Measurements from ENCODE around the gene CCZ1. TPM values are rescaled to one million over a fixed set of nuclear protein-coding genes. Genes with fewer than 3 reads are reported as not detected.
"Not testable (repeated sequence)": the region's sequence is repeated elsewhere in the genome, so short reads cannot be mapped to it uniquely, and the experiment has no call there.

CCZ1 gene
- total and polyA plus RNA-seq, 2 of the 4 experiments (the other 2 are of a cell fraction): 25.4 to 28.7 TPM

DNA sequence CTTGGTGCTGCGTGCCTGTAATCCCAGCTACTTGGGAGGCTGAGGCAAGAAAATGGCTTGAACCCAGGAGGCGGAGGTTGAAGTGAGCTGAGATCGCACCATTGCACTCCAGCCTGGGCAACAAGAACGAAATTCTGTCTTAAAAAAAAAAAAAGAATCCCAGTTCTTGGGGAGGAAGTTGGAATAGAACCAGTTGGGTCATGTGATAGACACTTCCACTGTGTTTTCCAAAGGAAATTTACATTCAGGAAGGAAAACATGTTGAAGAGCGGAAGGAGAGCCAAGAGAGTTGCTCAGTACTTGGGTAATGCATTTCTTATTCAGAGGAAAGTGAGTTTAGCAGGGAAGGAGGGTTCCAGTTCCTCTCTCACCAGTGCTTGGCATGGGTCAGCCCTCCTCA is 37.3 kb upstream of the CCZ1 start:
- H3K4me1 ChIP-seq (ENCODE audit: control insufficient read depth, insufficient read depth, low read length); H3K18ac ChIP-seq (ENCODE audit: low read depth, low read length); DNase-seq; H2BK20ac ChIP-seq (ENCODE audit: low read depth, low read length); H2AFZ ChIP-seq (replicated peaks; ENCODE audit: low read length, poor library complexity); POLR2A ChIA-PET (ENCODE audit: unreplicated experiment); H3K36me3 ChIP-seq (ENCODE audit: control insufficient read depth, insufficient read depth, low read length); H3K14ac ChIP-seq (replicated peaks; ENCODE audit: low read depth, low read length); H3K4me3 ChIP-seq (ENCODE audit: insufficient read depth, low read depth, low read length); H3K9me1 ChIP-seq (ENCODE audit: insufficient read depth, low read length); H4K5ac ChIP-seq (ENCODE audit: low read depth, low read length); H4K91ac ChIP-seq (ENCODE audit: insufficient read depth, low read depth, low read length); H2AK5ac ChIP-seq (ENCODE audit: low read depth, low read length); H2BK15ac ChIP-seq (ENCODE audit: low read depth, low read length); CTCF ChIA-PET; H3K9me3 ChIP-seq (ENCODE audit: control insufficient read depth, insufficient read depth, low read length); H3K4me2 ChIP-seq (ENCODE audit: low read depth, low read length); H2BK120ac ChIP-seq (ENCODE audit: low read depth, low read length); ATAC-seq (ENCODE audit: low read depth); H3K56ac ChIP-seq (ENCODE audit: extremely low read depth, insufficient read depth, low read length); BruUV-seq (replicated peaks); H2BK5ac ChIP-seq (ENCODE audit: low read depth, low read length, poor library complexity, severe bottlenecking); H4K8ac ChIP-seq (ENCODE audit: low read depth in 2 of 2, low read length in 2 of 2); H3K9ac ChIP-seq (ENCODE audit: low read depth, low read length); intact Hi-C loops (cut with micrococcal nuclease); H2AK9ac ChIP-seq (replicated peaks; ENCODE audit: low read depth, low read length, poor library complexity); H3K27ac ChIP-seq (ENCODE audit: insufficient read depth, low read length); H3K23ac ChIP-seq (ENCODE audit: low read depth, low read length); H4K20me1 ChIP-seq (ENCODE audit: insufficient read depth, low read length); dilution Hi-C loops (cut with HindIII; ENCODE audit: low sequenced_read_pairs, unreplicated experiment); H3K4ac ChIP-seq (ENCODE audit: low read depth, low read length); H3K79me1 ChIP-seq (ENCODE audit: low read depth in 1 of 2, low read length in 2 of 2): not testable (repeated sequence)
- in situ Hi-C loops (cut with MboI; ENCODE audit: low sequenced_read_pairs): loop anchor here (25.0 kb wide), 1 partner anchor 951 kb away; no protein-coding TSS in a partner anchor
- WGBS, 2 experiments (ENCODE audit: extremely low coverage in 2 of 2, insufficient read length in 1 of 2): 100% methylated on average over 1 of the region's 5 CpGs; no CpG with 5 or more reads in 1 of the 2 experiments
- H3K27me3 ChIP-seq (ENCODE audit: control insufficient read depth, insufficient read depth, low read length): peaks cover 11% of the 10 kb centered on the region

DNA sequence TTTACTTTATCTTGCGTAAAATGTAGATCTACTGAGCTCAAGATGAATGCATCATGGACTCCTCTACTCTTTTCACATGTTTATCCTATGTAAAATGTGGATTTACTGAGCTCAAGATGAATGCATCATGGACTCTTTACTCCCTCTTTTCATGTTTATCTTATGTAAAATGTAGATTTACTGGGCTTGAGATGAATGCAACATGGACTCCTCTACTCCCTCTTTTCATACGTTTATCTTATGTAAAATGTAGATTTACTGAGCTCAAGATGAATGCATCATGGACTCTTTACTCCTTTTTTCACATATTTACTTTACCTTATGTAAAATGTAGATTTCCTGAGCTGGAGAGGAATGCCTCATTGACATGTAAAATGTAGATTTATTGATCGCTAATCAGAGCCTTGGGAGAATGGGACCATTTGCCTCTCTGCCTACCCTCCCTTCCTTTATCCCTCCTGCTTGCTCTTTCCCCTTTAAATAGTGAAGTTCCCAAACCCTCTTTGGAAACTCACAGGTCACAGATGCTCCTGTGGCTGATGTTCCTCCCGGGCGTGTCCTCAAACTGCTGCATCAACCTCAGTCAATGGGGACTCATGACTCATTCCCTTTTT is 35.7 kb upstream of the CCZ1 start:
- H3K79me1 ChIP-seq (ENCODE audit: low read depth in 1 of 2, low read length in 2 of 2); H4K20me1 ChIP-seq (ENCODE audit: insufficient read depth, low read length); H3K9ac ChIP-seq (ENCODE audit: low read depth, low read length); ATAC-seq (ENCODE audit: low read depth); H2BK5ac ChIP-seq (ENCODE audit: low read depth, low read length, poor library complexity, severe bottlenecking); H4K8ac ChIP-seq (ENCODE audit: low read depth in 2 of 2, low read length in 2 of 2); DNase-seq; H3K27ac ChIP-seq (ENCODE audit: insufficient read depth, low read length); H3K36me3 ChIP-seq (ENCODE audit: control insufficient read depth, insufficient read depth, low read length); H3K14ac ChIP-seq (replicated peaks; ENCODE audit: low read depth, low read length); H2AK9ac ChIP-seq (replicated peaks; ENCODE audit: low read depth, low read length, poor library complexity); H3K4me3 ChIP-seq (ENCODE audit: insufficient read depth, low read depth, low read length); H3K23ac ChIP-seq (ENCODE audit: low read depth, low read length); BruUV-seq (replicated peaks); dilution Hi-C loops (cut with HindIII; ENCODE audit: low sequenced_read_pairs, unreplicated experiment); intact Hi-C loops (cut with micrococcal nuclease); H2BK15ac ChIP-seq (ENCODE audit: low read depth, low read length); H3K9me1 ChIP-seq (ENCODE audit: insufficient read depth, low read length); H3K4ac ChIP-seq (ENCODE audit: low read depth, low read length); CTCF ChIA-PET; H3K4me1 ChIP-seq (ENCODE audit: control insufficient read depth, insufficient read depth, low read length); H3K4me2 ChIP-seq (ENCODE audit: low read depth, low read length); H4K5ac ChIP-seq (ENCODE audit: low read depth, low read length); H3K18ac ChIP-seq (ENCODE audit: low read depth, low read length); H3K56ac ChIP-seq (ENCODE audit: extremely low read depth, insufficient read depth, low read length); H4K91ac ChIP-seq (ENCODE audit: insufficient read depth, low read depth, low read length); H2AK5ac ChIP-seq (ENCODE audit: low read depth, low read length); H2BK120ac ChIP-seq (ENCODE audit: low read depth, low read length); H3K9me3 ChIP-seq (ENCODE audit: control insufficient read depth, insufficient read depth, low read length); POLR2A ChIA-PET (ENCODE audit: unreplicated experiment); H2BK20ac ChIP-seq (ENCODE audit: low read depth, low read length); H2AFZ ChIP-seq (replicated peaks; ENCODE audit: low read length, poor library complexity): not testable (repeated sequence)
- no CpG with 5 or more reads among the region's 5 CpGs for WGBS, 2 experiments (ENCODE audit: extremely low coverage in 2 of 2, insufficient read length in 1 of 2)
- peaks cover 14% of the 10 kb centered on the region for H3K27me3 ChIP-seq (ENCODE audit: control insufficient read depth, insufficient read depth, low read length)
- in situ Hi-C loops (cut with MboI; ENCODE audit: low sequenced_read_pairs): loop anchor here (25.0 kb wide), 1 partner anchor 949 kb away; no protein-coding TSS in a partner anchor
